ENCODE data around the gene LMAN1L.

LMAN1L gene

GRCh38 chr15:74812533-74812932 lies at the start of gene LMAN1L:
LMAN1L (plus strand) TSS chr15:74812835; CDS start chr15:74812855, 20 bp downstream.
- DNase-seq (ENCODE audit: low read depth in 2 of 2), result no peak

- no peak for DNase-seq (ENCODE audit: low read depth in 2 of 2)
Observed at GRCh38 chr15:74763416-74763815, 49.2 kb upstream of the LMAN1L start.

DNA sequence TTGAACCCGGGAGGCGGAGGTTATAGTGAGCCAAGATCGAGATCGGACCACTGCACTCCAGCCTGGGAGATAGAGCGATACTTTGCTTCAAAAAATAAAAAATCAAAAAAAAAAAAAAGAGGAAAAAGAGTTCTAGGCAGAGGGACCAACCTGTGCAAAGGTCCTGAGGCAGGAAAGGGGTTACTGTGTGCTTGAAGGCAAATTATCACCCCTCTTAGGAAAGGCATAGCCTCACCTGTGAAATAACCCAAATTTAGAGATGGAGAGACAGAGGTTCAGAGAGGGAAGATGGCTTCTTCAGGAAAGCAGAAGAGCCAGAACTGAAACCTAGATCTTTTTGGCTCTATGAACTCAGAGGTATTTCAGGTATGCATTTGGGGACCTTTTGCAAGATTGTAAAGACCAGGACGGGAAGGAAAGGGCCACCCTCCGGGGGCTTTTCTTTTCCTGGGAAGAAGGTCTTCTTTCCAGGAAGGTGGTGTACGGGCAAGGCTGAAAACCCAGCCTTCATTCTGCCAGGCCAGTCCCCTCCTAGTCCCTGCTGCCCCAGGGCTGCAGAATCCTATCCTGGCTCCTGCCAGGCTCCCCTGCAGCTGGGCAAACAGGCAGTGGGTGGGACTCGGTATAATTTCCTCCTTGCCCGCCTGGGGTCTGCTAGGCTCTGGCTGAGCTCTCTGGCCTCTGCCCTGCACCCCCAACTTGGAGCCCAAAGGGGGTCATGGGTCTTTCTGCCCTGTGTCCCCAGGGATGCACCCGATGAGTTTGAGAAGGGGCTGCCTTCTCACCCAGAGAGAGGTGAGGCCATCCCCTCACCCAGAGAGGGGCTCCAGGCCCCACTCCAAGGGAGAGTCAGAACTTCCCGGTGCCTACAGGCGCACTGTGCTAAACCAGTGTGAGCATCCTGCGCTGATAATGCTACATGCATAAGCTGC lies 45.2 kb upstream of the LMAN1L start:
- no peak for DNase-seq (ENCODE audit: low read depth in 2 of 2)

GRCh38 chr15:74768099-74768770 lies 44.4 kb upstream of the LMAN1L start:
- no peak for DNase-seq (ENCODE audit: low read depth in 2 of 2)

GRCh38 chr15:74768771-74769342 lies 43.8 kb upstream of the LMAN1L start:
- DNase-seq (ENCODE audit: low read depth in 2 of 2), result no peak

GRCh38 chr15:74769463-74770025 lies 43.1 kb upstream of the LMAN1L start:
- no peak for DNase-seq (ENCODE audit: low read depth in 2 of 2)

- no peak for DNase-seq (ENCODE audit: low read depth in 2 of 2)
Observed at GRCh38 chr15:74770211-74770903, 42.3 kb upstream of the LMAN1L start.

- DNase-seq (ENCODE audit: low read depth in 2 of 2), result no peak
Observed at GRCh38 chr15:74773329-74773728, 39.3 kb upstream of the LMAN1L start.

- no peak for DNase-seq (ENCODE audit: low read depth in 2 of 2)
Observed at GRCh38 chr15:74773731-74774252, 38.8 kb upstream of the LMAN1L start.

- no peak for DNase-seq (ENCODE audit: low read depth in 2 of 2)
Observed at GRCh38 chr15:74775132-74775562, 37.5 kb upstream of the LMAN1L start.

GRCh38 chr15:74775894-74776293 lies 36.7 kb upstream of the LMAN1L start:
- DNase-seq (ENCODE audit: low read depth in 2 of 2), result no peak

DNA sequence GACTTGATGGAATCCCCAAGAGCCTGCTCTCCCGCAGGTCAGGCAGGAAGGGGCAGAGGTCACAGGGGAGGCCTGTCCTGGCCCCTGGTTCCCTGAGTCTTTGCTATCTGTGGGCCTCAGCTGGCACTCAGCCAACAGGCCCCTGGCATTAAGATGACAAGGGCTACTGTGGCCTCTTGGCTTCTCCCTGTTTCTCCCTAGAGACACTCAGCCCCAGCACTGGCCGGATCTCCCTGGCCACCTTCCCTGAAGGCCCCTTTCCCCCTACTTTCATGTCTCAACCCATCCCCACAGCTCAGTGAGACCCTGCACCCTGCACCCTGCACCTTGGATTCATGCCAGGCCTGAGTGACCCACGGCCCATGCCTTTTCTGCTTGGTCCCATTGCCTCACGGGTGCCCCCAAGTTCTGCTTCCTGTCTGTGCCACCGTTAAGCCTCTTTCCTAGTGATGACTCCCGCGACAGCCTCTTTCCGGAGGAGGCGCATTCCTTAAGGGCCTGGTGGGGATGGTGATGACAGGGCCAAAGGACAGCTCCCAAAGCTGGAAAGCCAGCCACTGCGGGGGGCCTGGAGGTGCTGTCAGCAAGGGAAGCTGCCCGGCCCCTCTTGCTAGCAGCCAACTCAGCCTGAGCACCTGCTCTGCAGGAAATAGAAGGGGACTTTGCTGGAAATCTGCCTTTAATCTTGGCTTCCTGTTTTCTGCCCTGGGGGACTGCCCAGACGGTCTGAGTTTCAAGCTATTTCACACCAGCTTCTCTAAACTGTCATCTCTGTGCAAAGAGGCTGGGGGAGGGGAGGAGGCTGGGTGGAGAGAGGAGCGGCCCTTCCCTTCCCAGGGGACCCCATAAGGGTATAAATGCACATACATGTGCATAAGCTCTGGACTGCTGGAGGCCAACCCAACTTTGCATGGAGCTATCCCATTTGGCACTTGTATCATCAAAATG lies 35.5 kb upstream of the LMAN1L start:
- no peak for DNase-seq (ENCODE audit: low read depth in 2 of 2)

GRCh38 chr15:74777769-74778598 lies 34.7 kb upstream of the LMAN1L start:
- no peak for DNase-seq (ENCODE audit: low read depth in 2 of 2)

DNA sequence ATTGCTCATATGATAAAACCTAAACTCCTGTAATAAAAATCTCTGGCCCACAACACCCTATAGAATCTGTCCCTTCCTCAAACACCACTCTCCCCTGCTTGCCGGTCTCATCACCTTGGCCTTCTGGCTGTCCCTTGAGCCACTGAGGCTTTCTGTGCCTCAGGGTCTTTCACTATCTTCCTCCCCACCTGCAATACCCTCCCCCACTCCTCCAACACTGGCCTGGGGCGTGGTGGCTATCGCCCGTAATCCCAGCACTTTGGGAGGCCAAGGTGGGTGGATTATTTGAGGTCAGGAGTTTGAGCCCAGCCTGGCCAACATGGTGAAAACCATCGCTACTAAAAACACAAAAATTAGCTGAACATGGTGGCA lies 34.0 kb upstream of the LMAN1L start:
- no peak for DNase-seq (ENCODE audit: low read depth in 2 of 2)

- no peak for DNase-seq (ENCODE audit: low read depth in 2 of 2)
Observed at GRCh38 chr15:74779162-74779648, 33.4 kb upstream of the LMAN1L start.

DNA sequence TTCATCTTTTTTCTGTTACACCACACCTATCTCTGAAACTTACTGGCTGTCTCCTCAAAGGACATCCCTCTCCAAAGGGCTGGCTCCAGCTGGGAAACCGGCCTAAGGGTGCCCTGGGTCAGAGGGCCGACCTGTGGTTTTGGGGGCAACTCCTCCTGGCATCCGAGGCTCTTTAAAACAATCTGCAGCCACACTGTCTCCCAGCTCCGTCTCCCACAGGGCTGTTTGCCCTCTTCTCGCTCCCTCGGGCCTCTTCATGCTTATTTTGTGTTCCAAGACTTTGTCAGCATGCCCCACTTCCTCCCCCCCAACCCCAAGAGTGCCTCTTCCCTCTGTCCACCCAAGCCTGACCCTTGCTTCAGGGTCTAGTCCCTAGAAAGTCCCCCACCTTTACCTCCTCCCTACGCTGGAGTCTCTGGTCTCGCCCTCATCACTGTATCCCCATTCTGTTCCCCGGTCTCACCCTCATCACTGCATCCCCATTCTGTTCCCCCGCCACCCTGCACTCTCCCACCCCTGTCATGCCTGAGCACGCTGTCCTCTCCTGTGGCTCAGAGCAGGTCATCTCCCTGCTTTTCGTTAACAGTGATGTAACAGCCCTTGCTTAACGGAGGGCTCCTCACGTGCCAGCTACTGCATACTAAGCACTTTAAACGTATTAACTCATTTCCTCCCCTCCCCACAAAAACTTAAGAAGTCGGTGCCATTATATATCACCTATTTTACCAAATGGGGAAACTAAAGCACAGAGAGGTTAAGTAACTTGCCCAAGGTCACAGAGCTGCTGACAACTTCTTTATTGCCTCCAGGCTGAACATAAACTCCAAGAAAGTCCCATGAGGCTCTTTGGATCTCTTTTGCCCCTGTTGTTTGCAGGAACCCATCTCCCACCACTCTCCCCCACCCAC lies 31.9 kb upstream of the LMAN1L start:
- no peak for DNase-seq (ENCODE audit: low read depth in 2 of 2)

DNA sequence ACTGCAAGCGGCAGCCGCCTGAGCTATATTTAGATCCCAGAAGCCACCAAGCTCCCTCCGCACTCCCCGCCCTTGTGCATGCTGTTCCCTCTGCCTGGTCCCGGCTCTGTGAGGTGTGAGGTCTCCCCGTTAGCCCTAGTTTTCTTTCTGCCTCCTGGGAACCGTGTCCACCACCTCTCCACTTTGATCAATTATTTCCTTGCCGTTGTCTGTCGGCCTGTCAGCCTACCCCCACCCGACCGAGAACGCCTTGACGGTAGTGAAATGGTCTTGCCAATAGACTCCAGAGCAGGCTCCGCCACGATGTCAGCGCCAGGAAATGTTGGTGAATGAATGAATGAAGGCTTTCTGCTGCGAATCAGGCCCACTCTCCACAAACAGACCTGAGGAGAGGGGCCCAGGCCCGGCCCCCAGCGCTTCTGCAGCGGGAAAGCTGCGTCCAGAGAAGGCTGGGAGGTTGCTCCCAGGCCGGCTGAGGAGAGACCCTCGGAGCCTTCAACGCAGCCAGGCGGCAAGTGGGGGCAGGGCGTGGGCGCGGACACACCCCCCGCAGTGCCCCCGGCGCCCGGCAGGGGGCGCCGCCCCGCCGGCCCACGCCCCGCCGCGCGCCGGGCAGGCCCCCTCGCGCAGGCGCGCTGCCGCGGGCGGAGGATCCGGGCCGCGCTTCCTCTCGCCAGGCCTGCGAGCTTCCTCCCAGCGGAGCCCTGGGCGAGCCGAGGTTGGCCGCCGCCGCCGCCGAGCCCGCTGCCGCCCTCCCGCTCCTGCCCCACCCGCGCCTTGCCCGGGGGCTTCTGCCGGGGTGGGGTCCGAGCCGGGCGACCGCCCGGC lies 31.0 kb upstream of the LMAN1L start, which contains the start of gene CSK:
Gene CSK (plus strand): TSS at position 650 of the 828 bp plus-strand sequence. CDS start 16,218 bp downstream, outside the sequence.
- peak; percentile 56 to 70 for DNase-seq (ENCODE audit: low read depth in 2 of 2)

All from stimulated activated CD8-positive, alpha-beta memory T cell treated with anti-CD3 and anti-CD28 coated beads, Interleukin-2, amount 100 ng/mL, for 1 hour (primary cell).